Neural cell (in vitro differentiated cells): ENCODE results near the gene TSPAN14. TPM values are rescaled to one million over a fixed set of nuclear protein-coding genes. Genes with fewer than 3 reads are reported as not detected.

Source experiments
- H2AFZ ChIP-seq: fragments of 200-600, 300-800 bp; sonication (generic), shearing (Covaris generic); 2 replicates; pipeline ENCODE4 v1.6.0; 2014; ENCODE audit warnings: low read depth, mild to moderate bottlenecking, antibody characterized with exemption, low read length, moderate library complexity
- H3F3A ChIP-seq: fragments of 200-600 bp; shearing (Covaris generic); 2 replicates; pipeline ENCODE4 v1.6.1; 2016; ENCODE audit warnings: mild to moderate bottlenecking, moderate library complexity, mixed read lengths, antibody characterized with exemption, low read length; ENCODE audit not compliant: insufficient read depth, poor library complexity, severe bottlenecking
- H3K27ac ChIP-seq: fragments of 200-600, 300-800 bp; sonication (generic), shearing (Covaris generic); 2 replicates; pipeline ENCODE4 v1.5.1; 2014; ENCODE audit warnings: mild to moderate bottlenecking, low read length, moderate library complexity
- H3K27me3 ChIP-seq: fragments of 300-800, 200-600 bp; sonication (generic), shearing (Covaris generic); 2 replicates; pipeline ENCODE4 v1.6.0; 2014; ENCODE audit warnings: mild to moderate bottlenecking, low read depth, low read length, moderate library complexity; ENCODE audit not compliant: insufficient read depth
- H3K36me3 ChIP-seq: fragments of 300-800, 200-600 bp; sonication (generic), shearing (Covaris generic); 2 replicates; pipeline ENCODE4 v1.5.1; 2014; ENCODE audit warnings: mild to moderate bottlenecking, antibody characterized with exemption, low read length, moderate library complexity; ENCODE audit not compliant: insufficient read depth
- H3K4me2 ChIP-seq: fragments of 300-800, 200-600 bp; sonication (generic), shearing (Covaris generic); 2 replicates; pipeline ENCODE4 v1.6.0; 2014; ENCODE audit warnings: mild to moderate bottlenecking, low read length
- H3K4me3 ChIP-seq: fragments of 300-800, 200-600 bp; sonication (generic), shearing (Covaris generic); 2 replicates; pipeline ENCODE4 v1.5.1; 2014; ENCODE audit warnings: mild to moderate bottlenecking, low read length, moderate library complexity
- H3K79me2 ChIP-seq: fragments of 200-600 bp; shearing (Covaris generic); replicated peaks from 2 replicates; pipeline ENCODE4 v1.6.0; 2014; ENCODE audit warnings: mild to moderate bottlenecking, low read length, moderate library complexity; ENCODE audit not compliant: insufficient read depth
- H3K9ac ChIP-seq: fragments of 300-800, 200-600 bp; sonication (generic), shearing (Covaris generic); 2 replicates; pipeline ENCODE4 v1.6.1; 2016; ENCODE audit warnings: mild to moderate bottlenecking, low read length, mixed read lengths
- H3K9me2 ChIP-seq: fragments of 200-600 bp; shearing (Covaris generic); 2 replicates; pipeline ENCODE4 v1.6.1; 2016; ENCODE audit warnings: mild to moderate bottlenecking, low read length, mixed read lengths; ENCODE audit not compliant: insufficient read depth
- H3K9me3 ChIP-seq: fragments of 200-600, 300-800 bp; sonication (generic), shearing (Covaris generic); 2 replicates; pipeline ENCODE4 v1.6.1; 2016; ENCODE audit warnings: mild to moderate bottlenecking, mixed run types, low read length, moderate library complexity, mixed read lengths
- H4K20me1 ChIP-seq: fragments of 200-600 bp; shearing (Covaris generic); 2 replicates; pipeline ENCODE4 v1.6.1; 2016; ENCODE audit warnings: mild to moderate bottlenecking, mixed run types; ENCODE audit not compliant: insufficient read depth
- CTCF ChIP-seq: fragments of 450-650 bp; IDR thresholded peaks from 2 replicates; pipeline ENCODE4 v1.5.1; 2014; ENCODE audit warnings: antibody characterized with exemption, mild to moderate bottlenecking, moderate library complexity; ENCODE audit not compliant: poor library complexity, severe bottlenecking
- EP300 ChIP-seq: fragments of 450-650 bp; conservative IDR thresholded peaks from 2 replicates; pipeline ENCODE4 v1.6.1; 2014; ENCODE audit warnings: antibody characterized with exemption, mild to moderate bottlenecking, moderate library complexity; ENCODE audit not compliant: poor library complexity, severe bottlenecking
- EZH2 ChIP-seq: fragments of 200-600, 300-800 bp; shearing (Covaris generic), sonication (generic); IDR thresholded peaks from 2 replicates; pipeline ENCODE4 v1.6.1; 2014; ENCODE audit warnings: antibody characterized with exemption, low read length, borderline replicate concordance, mild to moderate bottlenecking; ENCODE audit not compliant: insufficient read depth, poor library complexity, severe bottlenecking
- MXI1 ChIP-seq: fragments of 450-650 bp; conservative IDR thresholded peaks from 2 replicates; pipeline ENCODE4 v1.6.1; 2014; ENCODE audit warnings: antibody characterized with exemption, mild to moderate bottlenecking; ENCODE audit not compliant: poor library complexity, severe bottlenecking
- POLR2AphosphoS5 ChIP-seq: IDR thresholded peaks from 2 replicates; pipeline ENCODE4 v1.6.1; 2012
- RAD21 ChIP-seq: fragments of 450-650 bp; conservative IDR thresholded peaks from 2 replicates; pipeline ENCODE4 v1.6.1; 2014; ENCODE audit warnings: antibody characterized with exemption, mild to moderate bottlenecking, moderate library complexity
- REST ChIP-seq: IDR thresholded peaks from 2 replicates; pipeline ENCODE4 v1.6.1; 2012; ENCODE audit warnings: borderline replicate concordance
- SMC3 ChIP-seq: fragments of 450-650 bp; conservative IDR thresholded peaks from 2 replicates; pipeline ENCODE4 v1.6.1; 2014; ENCODE audit warnings: antibody characterized with exemption, mild to moderate bottlenecking, moderate library complexity; ENCODE audit not compliant: poor library complexity
- TAF1 ChIP-seq: IDR thresholded peaks from 2 replicates; pipeline ENCODE4 v1.6.1; 2012; ENCODE audit warnings: low read depth
- polyA plus RNA-seq: library from polyadenylated mRNA; depleted of rRNA; stranded (reverse); fragments of >200 nt; gene quantifications from 2 replicates; pipeline ENCODE4 v1.2.3, GENCODE V29; 2014

Gene TSPAN14
- polyA plus RNA-seq, 1 donor from 2014 or later = 26.3 TPM

- no peak overlapping the region for H3K9ac ChIP-seq
- no peak overlapping the region for H3K4me3 ChIP-seq
- no peak overlapping the region for H3K4me2 ChIP-seq
- H2AFZ ChIP-seq = no peak overlapping the region
- no peaks in the 10 kb centered on the region for H3F3A ChIP-seq
- H3K9me2 ChIP-seq = no peaks in the 10 kb centered on the region
- TF ChIP-seq TAF1 (no peak), EZH2 (no peak), CTCF (no peak), EP300 (no peak), REST (no peak), POLR2AphosphoS5 (no peak), RAD21 (no peak), SMC3 (no peak), MXI1 (no peak)
- H4K20me1 ChIP-seq = no peaks in the 10 kb centered on the region
- no peaks in the 10 kb centered on the region for H3K9me3 ChIP-seq
- H3K27ac ChIP-seq = no peak overlapping the region
- H3K27me3 ChIP-seq = no peaks in the 10 kb centered on the region
- H3K79me2 ChIP-seq = no peaks in the 10 kb centered on the region
- peaks cover 3% of the 10 kb centered on the region for H3K36me3 ChIP-seq
These were observed 72.6 kb downstream of the TSPAN14 start for GRCh38 chr10:80526742-80527141.

GRCh38 chr10:80528185-80528700 lies 74.1 kb downstream of the TSPAN14 start:
- peaks cover 3% of the 10 kb centered on the region for H3K36me3 ChIP-seq
- H3K9ac ChIP-seq = no peak overlapping the region
- H3K27ac ChIP-seq = no peak overlapping the region
- TF ChIP-seq RAD21 (no peak), SMC3 (no peak), EP300 (no peak), CTCF (no peak), TAF1 (no peak), REST (no peak), POLR2AphosphoS5 (no peak), EZH2 (no peak), MXI1 (no peak)
- no peak overlapping the region for H3K4me3 ChIP-seq
- no peaks in the 10 kb centered on the region for H3K79me2 ChIP-seq
- no peak overlapping the region for H2AFZ ChIP-seq
- no peaks in the 10 kb centered on the region for H3K27me3 ChIP-seq
- no peak overlapping the region for H3K4me2 ChIP-seq
- H3K9me3 ChIP-seq = no peaks in the 10 kb centered on the region
- no peaks in the 10 kb centered on the region for H3F3A ChIP-seq
- H3K9me2 ChIP-seq = no peaks in the 10 kb centered on the region
- H4K20me1 ChIP-seq = no peaks in the 10 kb centered on the region
